Tibial artery (tissue), 4 donors: ENCODE measurements around the gene NOPCHAP1.
A peak's percentile ranks its signal among the peaks of the same experiment; 100 is the strongest.

Experiments
- DNase-seq, 2 donors: peaks; one replicate each; pipeline ENCODE4 v3.0.0-alpha.2; 2019
- H3K27ac ChIP-seq, 2 donors: fragments of 200-600 bp; sonication (generic) in 1 of 2; 1 replicate in 1 of 2; 2 replicates in 1 of 2; pipeline ENCODE4 v1.5.1; 2018 to 2019; ENCODE audit warnings: mild to moderate bottlenecking in 1 of 2
- H3K27me3 ChIP-seq, 2 donors: fragments of 200-600 bp; sonication (generic) in 1 of 2; one replicate each; pipeline versions ENCODE4 v1.5.1 to v1.6.0; 2016 to 2019
- H3K36me3 ChIP-seq, 3 donors: fragments of 200-600 bp; sonication (generic) in 2 of 3; one replicate each; pipeline ENCODE4 v1.5.1; 2016 to 2019; ENCODE audit warnings: mild to moderate bottlenecking in 2 of 3
- H3K4me1 ChIP-seq, 4 donors: fragments of 200-600 bp; sonication (generic) in 2 of 4; 1 replicate in 3 of 4; 2 replicates in 1 of 4; pipeline ENCODE4 v1.5.1; 2016 to 2019
- H3K4me3 ChIP-seq, 2 donors: fragments of 200-600 bp; sonication (generic) in 1 of 2; 1 replicate in 1 of 2; 2 replicates in 1 of 2; pipeline ENCODE4 v1.5.1; 2018 to 2019; ENCODE audit warnings: mild to moderate bottlenecking in 2 of 2
- H3K9me3 ChIP-seq, 3 donors: fragments of 200-600 bp; sonication (generic) in 1 of 3; one replicate each; pipeline ENCODE4 v1.5.1; 2016 to 2019
- CTCF ChIP-seq, 2 experiments: fragments of 200-600 bp in 1 of 2; fragments of 450-650 bp in 1 of 2; IDR thresholded peaks; one replicate each; pipeline ENCODE4 v1.5.1; 2017 to 2019; ENCODE audit warnings: antibody characterized with exemption in 2 of 2, mild to moderate bottlenecking in 1 of 2, moderate library complexity in 1 of 2
- intact Hi-C: fragments of 100-400 bp; cut with DNase I; formaldehyde crosslinking; loops from one replicate; pipeline ENCODE4 v1.15.0; 2023; ENCODE audit warnings: low total_unique reads

NOPCHAP1 gene

DNA sequence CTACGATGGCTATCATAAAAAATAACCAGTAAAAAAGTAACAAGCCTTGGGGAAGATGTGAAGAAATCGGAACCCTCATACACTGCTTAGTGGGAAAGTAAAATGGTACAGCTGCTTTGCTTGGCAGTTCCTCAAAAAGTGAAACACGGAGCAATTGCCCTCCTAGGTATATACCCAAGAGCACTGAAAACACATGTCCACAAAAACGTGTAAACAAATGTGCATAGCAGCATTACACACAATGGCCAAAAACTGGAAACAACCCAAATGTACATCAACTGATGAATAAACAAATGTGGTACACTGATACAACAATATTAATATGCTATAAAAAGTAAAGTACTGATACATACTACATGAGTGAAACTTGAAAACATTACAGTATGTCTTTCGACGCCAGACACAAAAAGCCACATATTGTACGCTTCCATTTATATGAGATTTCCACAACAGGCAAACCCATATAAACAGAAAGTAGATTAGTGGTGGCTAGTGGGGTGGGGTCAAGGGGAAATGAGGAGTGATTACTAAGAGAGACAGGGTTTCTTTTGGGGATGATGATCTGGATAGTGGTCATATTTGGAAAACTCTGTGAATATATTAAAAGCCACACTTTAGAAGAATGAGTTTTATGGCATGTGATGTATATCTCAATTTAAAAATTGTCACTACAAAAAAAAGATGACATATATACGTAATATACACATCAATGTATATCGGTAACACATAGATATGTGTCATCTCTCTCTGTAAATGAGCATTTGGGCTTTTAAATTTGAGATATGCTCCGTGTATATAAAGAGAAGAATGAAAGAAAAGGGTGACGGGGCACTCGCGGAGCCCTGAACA lies 29.0 kb upstream of the NOPCHAP1 start:
- Histone ChIP-seq H3K27me3 (no peaks in the 10 kb centered on the region), H3K9me3 (no peaks in the 10 kb centered on the region), H3K36me3 (no peaks in the 10 kb centered on the region), H3K4me3 (peak overlapping the region; percentile 86 to 91), H3K27ac (peak overlapping the region; percentile 91 to 95), H3K4me1 (peaks cover 0 to 54% (median 15%) of the 10 kb centered on the region in 4 donors)
- no peak for DNase-seq
- no peak for TF ChIP-seq CTCF (IDR thresholded peaks at IDR 0.05)
- intact Hi-C loops = no loop called here

DNA sequence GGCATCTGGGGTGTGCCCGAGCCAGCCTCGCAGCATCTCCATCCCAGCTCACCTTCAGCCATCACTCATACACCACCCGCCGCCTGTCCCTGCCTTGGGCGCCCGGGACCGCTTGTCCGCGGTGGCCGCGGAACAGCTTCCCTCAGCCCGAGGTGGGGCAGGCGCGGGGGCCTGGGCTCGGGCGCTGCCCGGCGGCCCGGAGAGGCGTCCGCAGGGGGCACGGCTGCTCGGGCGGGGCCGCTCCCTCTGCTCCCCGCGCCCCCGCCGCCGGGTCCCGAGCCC lies 28.5 kb upstream of the NOPCHAP1 start:
- Histone ChIP-seq H3K4me1 (peaks cover 0 to 48% (median 14%) of the 10 kb centered on the region in 4 donors), H3K36me3 (no peaks in the 10 kb centered on the region), H3K9me3 (no peaks in the 10 kb centered on the region), H3K4me3 (peak overlapping the region; percentile 86 to 91), H3K27ac (peak overlapping the region; percentile 91 to 95), H3K27me3 (no peaks in the 10 kb centered on the region)
- no peak for TF ChIP-seq CTCF (IDR thresholded peaks at IDR 0.05)
- intact Hi-C loops = no loop called here
- peak in 1 of 2 donors; percentile 41 for DNase-seq

GRCh38 chr12:104958001-104958804 lies 27.9 kb upstream of the NOPCHAP1 start, which contains the start of gene SLC41A2:
Gene SLC41A2 (minus strand): TSS chr12:104958290. CDS start chr12:104928527, 29,763 bp downstream.
- H3K27ac ChIP-seq = peak within 1 kb of the TSS; percentile 91 to 95
- DNase-seq = peak; percentile 90 to 91
- H3K27me3 ChIP-seq = no peaks in the 10 kb centered on the region
- peaks cover 0 to 43% (median 13%) of the 10 kb centered on the region in 4 donors for H3K4me1 ChIP-seq
- no peaks in the 10 kb centered on the region for H3K36me3 ChIP-seq
- H3K9me3 ChIP-seq = no peaks in the 10 kb centered on the region
- peak; percentile 8 to 68 for TF ChIP-seq CTCF (IDR thresholded peaks at IDR 0.05)
- peak within 1 kb of the TSS; percentile 86 to 91 for H3K4me3 ChIP-seq
- intact Hi-C loops = no loop called here

DNA sequence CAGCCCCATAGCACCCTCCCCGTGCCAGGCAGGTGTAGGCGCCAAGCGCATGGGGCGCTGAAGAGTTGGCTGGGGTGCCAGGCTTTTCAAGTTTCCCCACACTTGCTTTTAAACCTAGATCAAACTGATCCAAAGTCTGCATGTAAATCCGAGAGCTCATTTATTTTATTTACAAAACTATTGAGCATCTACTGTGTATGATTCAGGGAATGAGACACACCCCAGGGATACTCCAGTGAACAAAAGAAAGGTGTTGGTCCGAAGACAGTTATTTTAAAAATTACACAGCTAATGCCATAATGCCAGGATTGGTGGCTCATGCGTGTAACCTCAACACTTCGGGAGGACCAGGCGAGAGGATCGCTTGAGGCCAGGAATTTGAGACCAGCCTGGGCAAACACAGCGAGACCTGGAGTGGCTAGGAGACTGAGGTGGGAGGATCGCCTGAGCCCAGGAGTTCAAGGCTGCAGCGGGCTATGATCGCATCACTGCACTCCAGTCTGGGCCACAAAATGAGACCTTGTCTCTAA lies 27.2 kb upstream of the NOPCHAP1 start:
- Histone ChIP-seq H3K4me3 (peak overlapping the region; percentile 86 to 91), H3K27me3 (no peaks in the 10 kb centered on the region), H3K36me3 (no peaks in the 10 kb centered on the region), H3K9me3 (no peaks in the 10 kb centered on the region), H3K4me1 (peaks cover 0 to 36% (median 11%) of the 10 kb centered on the region in 4 donors), H3K27ac (peak overlapping the region; percentile 91 to 95)
- no peak for DNase-seq
- intact Hi-C loops = no loop called here
- no peak for TF ChIP-seq CTCF (IDR thresholded peaks at IDR 0.05)

GRCh38 chr12:104959335-104959841 lies 26.7 kb upstream of the NOPCHAP1 start:
- Histone ChIP-seq H3K27me3 (no peaks in the 10 kb centered on the region), H3K4me3 (peak overlapping the region; percentile 86 to 91), H3K36me3 (no peaks in the 10 kb centered on the region), H3K4me1 (peaks cover 0 to 31% (median 11%) of the 10 kb centered on the region in 4 donors), H3K27ac (peak overlapping the region; percentile 91 to 95), H3K9me3 (no peaks in the 10 kb centered on the region)
- no peak for TF ChIP-seq CTCF (IDR thresholded peaks at IDR 0.05)
- intact Hi-C loops = no loop called here
- no peak for DNase-seq
